CD4-positive, alpha-beta T cell treated with Interleukin-15 for 1 hour (primary cell): Measurements from ENCODE around the gene FAM200A.
"Not testable (repeated sequence)": the region's sequence is repeated elsewhere in the genome, so short reads cannot be mapped to it uniquely, and the experiment has no call there.

Experiments used
- DNase-seq: peaks from one replicate; pipeline ENCODE4 v3.0.0-alpha.2; 2020

The FAM200A gene

DNA sequence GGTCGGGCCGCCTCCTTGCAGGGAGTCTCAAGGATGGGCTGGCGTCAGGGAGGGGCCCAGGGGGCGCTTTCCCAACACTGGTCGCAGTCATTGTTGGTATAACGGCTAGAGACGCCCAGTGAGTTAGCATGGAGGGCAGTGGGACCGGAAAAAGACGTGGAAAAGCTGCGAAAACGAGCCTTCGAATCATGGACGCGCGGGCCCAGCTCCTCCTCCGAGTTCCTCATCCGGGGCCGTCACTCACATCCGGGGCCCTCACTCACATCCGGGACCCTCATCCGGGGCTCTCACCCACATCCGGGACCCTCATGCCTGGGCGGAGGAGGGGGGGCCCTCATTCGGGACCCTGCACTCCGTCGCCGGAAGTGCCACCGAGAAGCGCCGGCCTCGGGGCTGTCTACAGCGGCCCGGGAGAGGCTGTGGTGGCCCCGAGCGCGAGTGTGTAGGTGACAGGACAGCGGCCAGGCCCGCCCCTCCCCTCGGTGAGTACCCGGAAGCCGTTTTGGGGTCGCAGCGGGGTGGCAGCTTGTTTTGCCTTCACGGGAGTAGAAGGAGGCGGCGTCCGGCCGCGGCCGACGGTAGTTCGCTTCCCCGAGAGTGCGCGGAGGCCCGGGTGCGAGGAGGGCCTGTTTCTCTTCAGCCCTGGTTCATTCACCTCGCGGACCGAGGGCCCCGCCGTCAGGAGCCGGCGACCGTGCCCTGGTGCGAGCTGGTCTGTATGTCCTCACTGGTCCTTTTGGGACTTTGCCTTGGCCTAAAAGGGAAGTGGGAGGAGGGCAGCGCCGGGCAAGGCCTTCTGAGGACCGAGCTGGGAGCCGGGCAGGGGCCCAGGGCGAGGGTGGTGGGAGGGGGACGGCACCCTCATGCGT, 6.6 kb upstream of the FAM200A start, which contains the start of gene ZNF655:
TSS of gene ZNF655 (plus strand) at position 337 of the 869 bp plus-strand sequence. CDS start 1,918 bp downstream, outside the sequence.
- peak; percentile 92 for DNase-seq

DNA sequence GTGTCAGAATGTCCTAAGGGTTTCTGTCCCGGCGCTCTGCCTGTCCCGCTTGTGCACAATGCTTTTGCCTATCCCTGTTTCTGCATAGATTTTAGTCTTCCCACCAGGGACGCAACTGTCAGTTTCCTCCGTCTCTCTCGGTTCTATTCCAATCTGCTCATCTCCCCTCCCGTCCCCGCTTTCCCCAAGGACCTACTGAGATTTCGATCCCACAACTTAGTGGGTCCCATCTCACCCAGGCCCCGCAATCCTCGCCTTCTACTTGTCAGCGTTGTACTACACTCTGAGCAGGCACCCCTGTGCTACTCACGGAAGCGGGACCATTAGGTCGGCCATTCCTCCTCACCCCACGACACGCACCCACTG, 6.0 kb upstream of the FAM200A start:
- no peak for DNase-seq

DNA sequence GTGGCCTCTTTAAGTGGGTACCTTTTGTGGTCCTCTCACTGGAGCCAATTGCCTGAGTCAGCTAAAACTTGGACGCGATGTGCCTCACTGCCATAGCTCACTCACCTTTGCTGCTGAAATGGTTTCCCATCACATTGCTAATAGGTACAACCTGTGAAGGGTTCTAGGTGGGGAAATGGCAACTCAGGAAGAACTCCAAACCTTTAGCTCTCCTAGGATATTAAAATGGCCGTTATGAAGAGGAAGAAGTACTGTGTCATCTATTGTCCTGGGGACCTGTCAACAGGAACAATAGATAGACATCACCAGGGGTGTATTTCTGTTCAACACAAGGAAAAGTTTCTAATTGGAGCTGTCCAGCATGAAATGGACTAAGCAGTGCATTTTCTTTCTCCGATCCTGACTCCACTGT, 5.3 kb upstream of the FAM200A start:
- no peak for DNase-seq

DNA sequence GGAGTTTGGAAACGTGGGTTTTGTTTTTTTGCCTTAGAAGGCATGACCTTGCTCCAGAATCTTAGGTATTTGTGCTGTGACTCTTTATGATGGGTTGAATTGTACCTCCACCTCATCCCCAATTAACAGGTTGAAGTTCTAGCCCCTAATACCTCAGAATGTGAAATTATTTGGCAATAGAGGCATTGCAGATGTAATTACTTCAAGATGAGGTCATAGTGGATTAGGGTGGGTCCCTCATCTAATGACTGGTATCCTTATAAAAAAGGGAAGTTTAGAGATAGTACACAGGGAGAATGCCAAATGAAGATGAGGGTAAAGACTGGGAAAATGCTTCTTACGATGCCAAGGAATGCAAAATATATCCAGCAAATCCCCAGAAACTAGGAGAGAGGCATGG, 3.0 kb upstream of the FAM200A start:
- no peak for DNase-seq

DNA sequence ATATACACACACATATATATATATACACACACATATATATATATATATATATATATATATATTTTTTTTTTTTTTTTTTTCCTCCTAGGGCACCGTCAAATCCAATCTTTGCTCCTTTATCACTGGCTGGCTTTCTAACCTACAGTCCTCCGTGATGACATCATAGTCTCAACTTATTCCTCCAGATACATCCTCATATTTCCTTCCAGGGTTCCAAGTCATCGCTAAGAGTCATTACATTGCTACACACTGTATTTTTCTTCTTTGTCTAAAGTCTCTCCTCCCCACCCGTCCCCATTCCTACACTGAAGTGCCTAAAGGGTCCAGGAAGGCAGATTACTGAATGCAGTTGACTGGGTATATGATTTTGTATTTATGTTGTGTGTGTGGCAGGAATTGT, 1.1 kb upstream of the FAM200A start:
- DNase-seq: no peak

DNA sequence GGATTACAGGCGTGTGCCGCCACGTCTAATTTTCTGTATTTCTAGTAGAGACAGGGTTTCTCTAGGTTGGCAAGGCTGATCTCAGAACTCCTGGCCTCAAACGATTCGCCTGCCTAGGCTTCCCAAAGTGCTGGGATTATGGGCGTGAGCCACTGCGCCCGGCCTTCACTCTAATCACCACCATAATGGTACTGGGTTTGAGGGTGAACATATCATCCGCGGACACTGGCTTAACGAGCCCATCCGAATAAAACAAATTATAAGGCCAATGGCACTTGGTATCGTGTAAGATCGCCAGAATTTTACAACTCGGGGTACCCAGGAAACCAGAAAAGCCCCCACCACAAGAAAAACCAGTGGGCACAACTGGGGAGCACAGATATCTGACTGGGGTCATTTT, 580 bp downstream of the FAM200A start:
- no peak for DNase-seq

DNA sequence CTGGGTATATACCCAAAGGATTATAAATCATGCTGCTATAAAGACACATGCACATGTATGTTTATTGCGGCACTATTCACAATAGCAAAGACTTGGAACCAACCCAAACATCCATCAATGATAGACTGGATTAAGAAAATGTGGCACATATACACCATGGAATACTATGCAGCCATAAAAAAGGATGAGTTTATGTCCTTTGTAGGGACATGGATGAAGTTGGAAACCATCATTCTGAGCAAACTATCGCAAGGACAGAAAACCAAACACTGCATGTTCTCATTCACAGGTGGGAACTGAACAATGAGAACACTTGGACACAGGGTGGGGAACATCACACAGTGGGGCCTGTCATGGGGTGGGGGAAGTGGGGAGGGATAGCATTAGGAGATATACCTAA, 2.4 kb downstream of the FAM200A start:
- DNase-seq: not testable (repeated sequence)

DNA sequence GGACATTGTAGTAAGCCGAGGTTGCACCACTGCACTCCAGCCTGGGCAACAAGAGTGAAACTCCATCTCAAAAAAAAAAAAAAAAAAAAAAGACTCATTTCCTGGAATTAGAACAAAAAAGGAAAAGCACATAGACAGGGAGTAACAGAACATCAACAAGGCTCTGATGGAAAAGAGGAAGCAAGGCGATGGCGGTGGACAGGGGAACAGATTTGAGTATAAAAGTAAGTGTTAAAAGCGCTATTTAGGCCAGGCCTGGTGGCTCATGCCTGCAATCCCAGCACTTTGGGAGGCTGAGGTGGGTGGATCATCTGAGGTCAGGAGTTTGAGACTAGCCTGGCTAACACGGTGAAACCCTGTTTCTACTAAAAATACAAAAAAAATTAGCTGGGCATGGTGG, 6.6 kb downstream of the FAM200A start:
- not testable (repeated sequence) for DNase-seq

DNA sequence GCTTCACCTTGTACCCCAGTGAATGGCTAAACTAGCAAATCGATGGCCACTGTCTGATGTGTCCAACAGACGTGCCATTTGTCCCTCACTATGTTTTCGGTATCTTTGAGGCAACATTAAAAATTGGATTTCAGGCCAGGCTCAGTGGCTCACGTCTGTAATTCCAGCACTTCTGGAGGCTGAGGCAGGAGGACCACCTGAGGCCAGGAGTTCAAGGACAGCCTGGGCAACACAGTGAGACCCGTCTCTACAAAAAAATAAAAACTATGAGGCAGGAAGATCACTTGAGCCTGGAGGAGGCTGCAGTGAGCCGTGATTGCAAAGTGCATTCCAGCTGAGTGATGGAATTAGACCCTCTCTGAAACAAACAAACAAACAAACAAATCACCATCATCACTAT, 8.0 kb downstream of the FAM200A start:
- DNase-seq: no peak

DNA sequence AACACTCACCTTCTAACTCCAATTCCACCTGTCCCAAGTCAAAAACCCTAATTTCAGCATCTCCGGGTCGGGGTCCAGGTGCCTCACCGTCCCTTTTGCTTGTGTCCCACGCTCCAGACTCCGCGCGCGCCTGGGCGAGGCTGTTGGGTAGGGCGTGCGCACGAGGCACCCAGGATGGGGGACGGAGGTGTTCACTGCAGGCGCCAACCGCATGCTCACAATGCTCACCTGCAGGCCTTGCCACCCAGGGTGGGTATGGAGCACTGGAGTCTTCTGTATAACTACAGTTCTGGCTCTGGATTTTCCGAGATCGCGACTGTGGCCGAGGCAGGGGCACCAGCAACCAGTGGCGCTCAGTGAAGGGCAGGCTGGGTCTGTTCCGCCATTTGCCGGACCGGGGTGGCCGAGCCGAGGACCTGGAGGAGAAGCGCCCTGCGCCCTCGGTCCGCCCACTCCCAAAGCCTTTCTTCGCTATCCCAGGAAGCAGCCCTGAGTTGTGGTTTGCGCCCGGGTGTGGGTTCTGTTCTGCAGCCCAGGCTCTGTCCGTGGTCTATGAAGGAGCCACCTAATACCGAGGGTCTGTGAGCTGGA, 8.7 kb downstream of the FAM200A start:
- DNase-seq: no peak

DNA sequence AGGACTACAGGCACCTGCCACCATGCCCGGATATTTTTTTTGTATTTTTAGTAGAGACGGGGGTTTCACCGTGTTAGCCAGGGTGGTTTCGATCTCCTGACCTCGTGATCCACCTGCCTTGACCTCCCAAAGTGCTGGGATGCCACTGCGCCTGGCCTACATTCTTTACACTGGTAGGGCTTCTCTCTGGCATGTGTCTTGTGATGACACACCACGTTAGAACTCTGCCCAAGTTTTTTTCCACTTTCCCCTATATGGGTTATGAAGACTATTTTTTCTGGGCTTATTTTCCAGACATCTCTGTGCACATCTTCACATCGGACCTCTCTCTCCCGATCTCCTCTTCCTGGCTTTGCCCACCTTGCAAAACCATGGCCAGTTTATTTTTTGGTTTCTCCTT, 10.7 kb downstream of the FAM200A start:
- DNase-seq: no peak

DNA sequence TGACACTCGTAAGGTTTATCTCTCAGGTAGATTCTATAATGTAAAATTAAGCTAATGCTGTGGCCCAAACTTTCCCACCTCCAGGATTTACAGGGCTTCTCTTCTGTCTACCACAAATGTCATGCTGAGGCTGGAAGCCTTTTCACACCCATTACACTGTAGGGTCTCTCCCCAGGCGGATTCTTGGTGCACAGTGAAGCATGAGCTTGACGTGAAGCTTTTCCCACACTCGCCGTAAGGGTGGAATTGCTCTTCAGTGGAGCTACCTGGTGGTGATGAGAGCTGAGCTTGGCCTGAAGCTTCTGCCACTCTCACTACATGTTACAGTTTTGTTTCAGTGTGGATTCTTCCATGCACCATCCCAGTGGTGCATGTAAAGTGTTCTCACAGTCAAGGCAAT, 11.4 kb downstream of the FAM200A start:
- DNase-seq: no peak

DNA sequence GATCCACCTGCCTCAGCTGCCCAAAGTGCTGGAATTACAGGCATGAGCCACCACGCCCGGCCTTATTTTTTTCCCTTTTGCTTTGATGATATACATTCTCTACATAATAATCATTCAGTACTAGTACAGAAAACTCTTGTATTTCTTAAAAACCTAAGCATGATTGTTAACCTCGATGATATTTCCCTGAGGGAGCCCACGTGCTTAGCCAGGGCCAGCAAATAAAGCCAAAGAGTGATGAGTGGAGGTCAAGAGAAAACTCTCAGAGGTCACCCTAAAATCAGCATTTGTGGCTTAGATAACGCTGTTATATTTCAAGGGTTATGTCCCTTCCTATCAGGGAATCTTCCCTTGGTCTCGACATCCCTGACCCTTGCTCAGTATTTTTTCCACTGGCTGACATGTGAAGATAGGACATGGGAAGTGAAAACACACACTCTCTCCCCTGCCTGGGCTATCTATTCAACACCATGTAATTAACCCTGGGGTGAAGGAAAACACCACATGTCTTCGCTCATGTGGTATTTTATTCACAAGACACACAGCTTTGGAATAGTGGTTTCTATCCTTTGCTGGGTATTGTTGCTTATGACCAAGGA, 12.6 kb downstream of the FAM200A start:
- no peak for DNase-seq

DNA sequence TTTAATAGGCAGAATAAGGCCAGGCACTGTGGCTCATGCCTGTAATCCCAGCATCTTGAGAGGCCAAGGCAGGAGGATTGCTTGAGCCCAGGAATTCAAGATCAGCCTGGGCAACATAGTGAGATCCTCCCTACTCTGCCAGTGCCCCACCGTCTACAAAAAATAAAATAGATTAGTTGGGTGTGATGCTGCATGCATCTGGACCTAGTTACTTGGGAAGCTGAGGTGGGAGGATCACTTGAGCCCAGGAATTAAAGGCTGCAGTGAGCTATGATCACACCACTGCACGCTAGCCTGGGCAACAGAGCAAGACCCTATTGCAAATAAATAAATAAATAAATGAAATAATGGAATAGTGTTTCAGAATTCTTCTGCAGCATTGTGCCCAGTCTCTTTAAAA, 16.2 kb downstream of the FAM200A start:
- DNase-seq: no peak

DNA sequence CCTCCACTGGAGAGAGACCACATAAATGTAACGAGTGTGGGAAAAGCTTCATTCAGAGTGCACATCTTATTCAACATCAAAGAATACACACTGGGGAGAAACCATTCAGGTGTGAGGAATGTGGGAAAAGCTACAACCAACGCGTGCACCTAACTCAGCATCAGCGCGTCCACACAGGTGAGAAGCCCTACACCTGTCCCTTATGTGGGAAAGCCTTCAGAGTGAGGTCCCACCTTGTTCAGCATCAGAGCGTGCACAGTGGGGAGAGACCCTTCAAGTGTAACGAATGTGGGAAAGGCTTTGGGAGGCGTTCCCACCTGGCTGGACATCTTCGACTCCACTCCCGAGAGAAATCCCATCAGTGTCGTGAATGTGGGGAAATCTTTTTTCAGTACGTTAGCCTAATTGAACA, 20.6 kb downstream of the FAM200A start:
- no peak for DNase-seq

DNA sequence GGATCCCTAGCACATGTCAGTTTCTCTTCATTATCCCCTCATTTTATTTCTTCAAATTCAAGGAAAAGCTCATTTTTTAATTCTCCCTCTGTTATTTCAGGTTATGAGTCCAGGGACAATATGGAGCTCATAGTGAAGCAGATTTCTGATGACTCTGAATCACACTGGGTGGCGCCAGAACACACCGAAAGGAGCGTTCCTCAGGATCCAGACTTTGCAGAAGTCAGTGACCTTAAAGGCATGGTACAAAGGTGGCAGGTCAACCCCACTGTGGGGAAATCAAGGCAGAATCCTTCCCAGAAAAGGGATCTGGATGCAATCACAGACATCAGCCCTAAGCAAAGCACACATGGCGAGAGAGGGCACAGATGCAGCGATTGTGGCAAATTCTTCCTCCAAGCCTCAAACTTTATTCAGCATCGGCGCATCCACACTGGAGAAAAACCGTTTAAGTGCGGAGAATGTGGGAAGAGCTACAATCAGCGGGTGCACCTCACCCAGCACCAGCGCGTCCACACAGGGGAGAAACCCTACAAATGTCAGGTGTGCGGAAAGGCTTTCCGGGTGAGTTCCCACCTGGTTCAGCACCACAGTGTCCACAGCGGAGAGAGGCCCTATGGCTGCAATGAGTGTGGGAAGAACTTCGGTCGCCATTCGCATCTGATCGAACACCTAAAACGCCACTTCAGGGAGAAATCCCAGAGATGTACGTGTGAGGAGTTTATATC, 26.0 kb downstream of the FAM200A start:
- DNase-seq: no peak

DNA sequence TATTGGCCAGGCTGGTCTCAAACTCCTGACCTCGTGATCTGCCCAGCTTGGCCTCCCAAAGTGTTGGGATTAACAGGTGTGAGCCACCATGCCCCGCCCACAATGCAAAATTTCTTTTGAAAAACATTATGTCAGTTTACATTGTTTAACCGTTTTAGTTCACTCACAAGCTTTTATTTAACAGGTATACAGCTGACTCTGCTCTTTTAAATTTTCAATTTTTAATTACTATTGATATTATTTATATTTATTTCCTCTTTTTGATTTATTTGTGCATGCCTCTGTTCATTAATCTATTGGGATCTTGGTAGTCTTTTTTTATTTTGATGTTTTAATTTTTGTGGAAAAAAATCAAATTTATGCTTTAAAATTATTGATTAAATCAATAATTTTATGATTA, 30.5 kb downstream of the FAM200A start:
- no peak for DNase-seq

DNA sequence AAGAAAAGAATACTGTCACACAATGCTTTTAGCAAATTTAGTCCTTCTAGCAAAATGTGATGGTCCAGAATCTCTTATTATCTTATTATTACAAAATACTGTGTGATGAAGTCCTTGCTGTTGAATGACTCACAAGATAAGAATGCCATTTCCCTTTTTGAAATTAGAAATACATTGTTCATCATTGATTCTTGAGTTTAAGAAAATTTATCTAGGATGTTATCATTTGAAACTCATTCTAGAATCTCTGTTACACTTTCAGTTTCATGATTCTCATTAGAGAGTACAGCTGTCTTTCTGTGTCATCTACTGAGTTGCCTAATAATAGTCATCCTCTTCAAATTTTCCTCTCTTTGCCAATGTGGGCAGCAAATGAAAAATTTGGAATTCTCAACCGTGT, 37.9 kb downstream of the FAM200A start:
- no peak for DNase-seq

DNA sequence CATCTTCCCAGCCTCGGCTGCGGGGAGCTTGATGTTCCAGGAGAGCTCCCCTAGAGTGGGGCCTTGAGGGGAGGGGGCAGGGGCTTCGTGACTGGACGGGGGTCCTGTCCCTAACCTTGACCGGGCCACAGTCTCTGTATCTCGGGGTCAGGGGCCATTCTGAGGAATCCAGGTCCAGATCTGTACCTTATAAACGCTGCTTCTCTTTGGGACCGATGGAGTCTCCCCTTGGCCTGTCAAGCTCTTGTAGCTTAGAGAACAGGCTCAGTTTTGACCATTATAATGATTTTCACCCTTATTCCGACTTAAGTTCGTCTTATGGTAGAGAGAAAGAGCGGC, 46.6 kb downstream of the FAM200A start:
- DNase-seq: no peak

DNA sequence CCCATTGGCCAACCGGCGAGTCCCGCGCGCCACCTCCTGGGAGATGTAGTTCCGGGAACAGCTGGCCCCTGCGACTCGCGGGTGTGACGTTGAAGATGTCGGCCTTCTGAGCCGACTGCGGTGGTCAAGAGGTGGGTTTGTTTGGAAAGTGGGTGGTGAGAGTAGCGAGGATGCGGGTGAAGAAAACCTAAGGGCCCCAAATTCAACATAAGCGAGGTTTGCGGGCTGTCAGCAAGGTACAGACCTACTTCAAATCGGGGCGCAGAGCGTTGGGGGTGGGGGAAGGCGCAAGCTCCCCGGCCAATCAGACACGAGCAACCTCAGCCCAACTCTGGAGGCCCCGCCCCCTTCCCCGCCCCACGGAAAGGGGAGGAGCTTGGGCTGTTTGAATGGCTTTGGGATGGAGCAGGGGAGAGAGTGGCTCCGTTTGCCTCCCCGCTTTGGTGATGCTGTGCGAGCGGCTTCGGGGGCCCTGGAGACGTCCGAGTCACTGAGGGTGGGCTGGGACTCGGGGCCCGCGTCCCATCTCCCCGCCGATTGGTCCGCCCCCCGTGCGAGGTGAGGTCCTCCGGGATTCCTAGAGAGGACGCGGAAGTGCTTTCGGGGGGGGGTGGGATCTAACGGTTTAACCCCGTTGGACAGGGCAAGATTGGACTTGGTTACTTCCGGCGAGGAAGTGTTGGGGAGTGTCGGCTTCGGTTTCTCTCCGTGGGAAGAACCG, 47.2 kb downstream of the FAM200A start, which contains the start of gene ZKSCAN5:
TSS of gene ZKSCAN5 (plus strand) at position 60 of the 721 bp plus-strand sequence. CDS start 1,383 bp downstream, outside the sequence.
- DNase-seq: peak; percentile 96

DNA sequence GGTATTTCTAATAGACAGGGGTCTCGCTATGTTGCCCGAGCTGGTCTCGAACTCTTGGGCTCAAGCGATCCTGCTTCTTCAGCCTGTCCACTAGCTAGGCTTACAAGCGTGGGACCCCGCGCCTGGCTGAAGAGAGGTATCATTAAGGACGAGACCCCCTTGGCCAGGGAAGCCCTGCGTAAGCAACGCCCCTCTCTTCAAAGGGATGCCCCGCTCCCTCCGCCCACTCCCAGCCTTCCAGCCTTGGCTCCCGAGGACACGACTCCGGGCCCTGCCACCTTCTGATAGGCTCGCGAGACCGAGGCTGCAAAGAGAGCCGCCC, 47.7 kb downstream of the FAM200A start:
- no peak for DNase-seq

DNA sequence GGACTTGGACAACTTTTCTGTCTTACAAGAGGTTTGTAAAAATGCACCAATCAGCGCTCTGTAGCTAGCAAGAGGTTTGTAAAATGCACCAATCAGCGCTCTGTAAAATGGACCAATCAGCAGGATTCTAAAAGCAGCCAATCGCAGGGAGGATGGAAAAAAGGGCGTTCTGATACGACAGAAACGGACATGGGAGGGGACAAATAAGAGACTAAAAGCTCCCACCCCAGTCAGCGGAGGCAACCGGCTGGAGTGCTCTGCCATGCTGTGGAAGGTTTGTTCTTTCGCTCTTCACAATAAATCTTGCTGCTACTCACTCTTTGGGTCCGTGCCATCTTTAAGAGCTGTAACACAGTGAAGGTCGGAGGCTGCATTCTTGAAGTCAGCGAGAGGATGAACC, 50.7 kb downstream of the FAM200A start:
- DNase-seq: not testable (repeated sequence)

DNA sequence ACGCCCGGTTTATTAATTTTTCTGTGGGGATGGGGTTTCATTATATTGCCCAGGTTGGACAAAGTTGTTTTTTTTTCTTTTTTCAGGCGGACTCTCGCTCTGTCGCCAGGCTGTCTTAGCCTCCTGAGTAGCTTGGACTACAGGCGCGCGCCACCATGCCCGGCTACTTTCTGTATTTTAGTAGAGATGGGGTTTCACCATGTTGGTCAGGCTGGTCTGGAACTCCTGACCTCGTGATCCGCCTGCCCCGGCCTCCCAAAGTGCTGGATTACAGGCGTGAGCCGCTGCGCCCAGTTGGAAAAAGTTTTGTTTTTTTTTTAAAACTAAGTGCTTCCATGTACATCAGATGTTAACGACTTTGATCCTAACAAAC, 51.3 kb downstream of the FAM200A start:
- DNase-seq: no peak
